HG02623 (cell line): ENCODE results near the gene C3orf85.

Source experiments
- ATAC-seq: cut with Tn5 transposase; IDR thresholded peaks from one replicate; pipeline ENCODE4 v1.9.1; 2021; ENCODE audit warnings: moderate library complexity; ENCODE audit not compliant: unreplicated experiment

C3orf85 gene

GRCh38 chr3:109149078-109149477 lies 12.6 kb downstream of the C3orf85 start:
- ATAC-seq, result no peak

- ATAC-seq, result no peak
Observed at GRCh38 chr3:109152320-109152719, 15.8 kb downstream of the C3orf85 start.

GRCh38 chr3:109154979-109155378 lies 18.5 kb downstream of the C3orf85 start:
- ATAC-seq, result no peak

- no peak for ATAC-seq
Observed at GRCh38 chr3:109155828-109156227, 19.3 kb downstream of the C3orf85 start.

GRCh38 chr3:109161487-109162123 lies 25.1 kb downstream of the C3orf85 start:
- ATAC-seq, result no peak

GRCh38 chr3:109165905-109166304 lies 29.4 kb downstream of the C3orf85 start:
- ATAC-seq, result no peak

GRCh38 chr3:109171479-109171878 lies 35.0 kb downstream of the C3orf85 start:
- no peak for ATAC-seq

- no peak for ATAC-seq
Observed at GRCh38 chr3:109175411-109175810, 38.9 kb downstream of the C3orf85 start.

GRCh38 chr3:109176726-109177125 lies 40.2 kb downstream of the C3orf85 start:
- no peak for ATAC-seq

GRCh38 chr3:109177908-109178307 lies 41.4 kb downstream of the C3orf85 start:
- ATAC-seq, result no peak

GRCh38 chr3:109178708-109179107 lies 42.2 kb downstream of the C3orf85 start:
- ATAC-seq, result no peak

GRCh38 chr3:109184726-109185125 lies 48.2 kb downstream of the C3orf85 start:
- ATAC-seq, result no peak

GRCh38 chr3:109187390-109187789 lies 50.9 kb downstream of the C3orf85 start:
- ATAC-seq, result no peak

GRCh38 chr3:109188741-109189140 lies 52.2 kb downstream of the C3orf85 start:
- no peak for ATAC-seq

GRCh38 chr3:109191421-109191820 lies 54.9 kb downstream of the C3orf85 start:
- ATAC-seq, result no peak

GRCh38 chr3:109195815-109196214 lies 59.3 kb downstream of the C3orf85 start:
- ATAC-seq, result no peak
